Dermis blood vessel endothelial cell (primary cell): ENCODE measurements around the gene TMEM37. TPM values are rescaled to one million over a fixed set of nuclear protein-coding genes. Genes with fewer than 3 reads are reported as not detected.
"Not testable (repeated sequence)": the region's sequence is repeated elsewhere in the genome, so short reads cannot be mapped to it uniquely, and the experiment has no call there.

Experiments used
- DNase-seq: peaks from one replicate; pipeline ENCODE4 v3.0.0; 2010
- total RNA-seq: library from RNA; depleted of rRNA; stranded (reverse); fragments of >200 nt; gene quantifications from 2 replicates; pipeline ENCODE4 v1.2.3, GENCODE V29; 2014

The TMEM37 gene, protein sequence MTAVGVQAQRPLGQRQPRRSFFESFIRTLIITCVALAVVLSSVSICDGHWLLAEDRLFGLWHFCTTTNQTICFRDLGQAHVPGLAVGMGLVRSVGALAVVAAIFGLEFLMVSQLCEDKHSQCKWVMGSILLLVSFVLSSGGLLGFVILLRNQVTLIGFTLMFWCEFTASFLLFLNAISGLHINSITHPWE
- total RNA-seq = 0.05 and 0.51 TPM in 2 replicates

GRCh38 chr2:119431155-119431975, at the start of gene TMEM37:
Gene TMEM37 (plus strand): TSS chr2:119431854. CDS start chr2:119431904, 50 bp downstream.
- DNase-seq = peak; percentile 69

- DNase-seq = no peak
Observed at GRCh38 chr2:119383410-119384140, 48.1 kb upstream of the TMEM37 start.

DNA sequence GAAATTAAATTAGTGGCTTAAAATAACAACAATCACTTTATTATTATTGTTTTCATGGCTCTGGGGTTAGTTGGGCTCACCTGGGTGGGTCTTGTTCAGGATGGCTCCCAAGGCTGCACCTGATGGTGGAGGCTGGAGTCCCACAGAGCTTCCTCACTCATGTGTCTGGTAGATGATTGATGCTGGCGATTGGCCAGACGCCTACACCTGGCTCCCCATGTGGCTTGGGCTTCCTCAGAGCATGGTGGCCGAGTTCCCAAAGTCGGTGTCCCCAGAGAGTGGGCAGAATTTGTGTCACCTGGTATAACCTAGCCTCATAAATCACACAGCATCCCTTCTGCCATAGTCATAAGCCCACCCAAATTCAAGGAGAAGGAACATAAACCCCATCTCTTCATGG, 46.7 kb upstream of the TMEM37 start:
- DNase-seq = no peak

GRCh38 chr2:119385466-119385865, 46.2 kb upstream of the TMEM37 start:
- no peak for DNase-seq

- peak; percentile 57 for DNase-seq
Observed at GRCh38 chr2:119387381-119388129, 44.1 kb upstream of the TMEM37 start.

DNA sequence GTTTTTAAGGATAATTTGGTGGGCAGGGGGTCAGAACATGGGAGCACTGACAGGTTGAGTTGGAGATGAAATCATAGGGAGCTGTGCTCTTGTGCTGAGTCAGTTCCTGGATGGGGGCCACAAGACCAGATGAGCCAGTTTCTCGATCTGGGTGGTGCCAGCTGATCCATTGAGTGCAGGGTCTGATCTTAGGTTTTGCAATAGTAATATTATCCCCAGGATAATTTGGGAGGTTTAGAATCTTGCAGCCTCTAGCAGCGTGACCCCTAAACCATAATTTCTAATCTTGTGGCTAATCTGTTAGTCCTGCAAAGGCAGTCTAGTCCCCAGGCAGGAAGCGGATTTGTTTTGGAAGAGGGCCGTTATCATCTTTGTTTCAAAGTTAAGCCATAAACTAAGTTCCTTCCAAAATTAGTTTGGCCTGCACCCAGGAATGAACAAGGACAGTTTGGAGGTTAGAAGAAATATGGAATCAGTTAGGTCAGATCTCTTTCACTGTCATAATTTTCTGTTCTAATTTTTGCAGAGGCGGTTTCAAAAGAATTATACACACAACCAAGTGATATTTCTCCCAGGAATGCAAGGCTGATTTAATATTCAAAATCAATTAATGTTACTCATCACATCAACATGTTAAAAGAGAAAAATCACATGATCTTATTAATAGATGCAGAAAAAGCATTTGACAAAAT, 41.9 kb upstream of the TMEM37 start:
- DNase-seq = peak; percentile 13

GRCh38 chr2:119393971-119394748, 37.5 kb upstream of the TMEM37 start:
- DNase-seq = no peak

DNA sequence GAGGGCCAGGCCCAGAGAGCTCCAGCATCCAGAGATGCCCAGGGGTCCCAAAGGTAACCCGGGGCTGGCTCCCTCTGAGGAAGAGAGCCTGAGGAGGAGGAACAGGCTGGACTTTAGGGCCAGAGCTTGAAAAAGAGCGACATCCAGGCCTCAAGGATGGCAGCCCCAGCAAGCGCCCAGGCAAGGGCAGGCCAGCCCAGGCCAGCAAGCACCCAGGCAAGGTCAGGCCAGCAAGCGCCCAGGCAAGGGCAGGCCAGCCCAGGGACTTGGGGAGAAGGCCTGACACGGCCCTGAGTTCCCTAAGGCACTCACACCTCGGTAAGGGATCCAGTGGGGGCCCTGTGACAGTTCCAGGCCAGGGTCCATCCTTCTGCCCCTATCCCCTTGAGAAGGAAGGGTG, 34.5 kb upstream of the TMEM37 start:
- no peak for DNase-seq

- DNase-seq = no peak
Observed at GRCh38 chr2:119402106-119402505, 29.5 kb upstream of the TMEM37 start.

DNA sequence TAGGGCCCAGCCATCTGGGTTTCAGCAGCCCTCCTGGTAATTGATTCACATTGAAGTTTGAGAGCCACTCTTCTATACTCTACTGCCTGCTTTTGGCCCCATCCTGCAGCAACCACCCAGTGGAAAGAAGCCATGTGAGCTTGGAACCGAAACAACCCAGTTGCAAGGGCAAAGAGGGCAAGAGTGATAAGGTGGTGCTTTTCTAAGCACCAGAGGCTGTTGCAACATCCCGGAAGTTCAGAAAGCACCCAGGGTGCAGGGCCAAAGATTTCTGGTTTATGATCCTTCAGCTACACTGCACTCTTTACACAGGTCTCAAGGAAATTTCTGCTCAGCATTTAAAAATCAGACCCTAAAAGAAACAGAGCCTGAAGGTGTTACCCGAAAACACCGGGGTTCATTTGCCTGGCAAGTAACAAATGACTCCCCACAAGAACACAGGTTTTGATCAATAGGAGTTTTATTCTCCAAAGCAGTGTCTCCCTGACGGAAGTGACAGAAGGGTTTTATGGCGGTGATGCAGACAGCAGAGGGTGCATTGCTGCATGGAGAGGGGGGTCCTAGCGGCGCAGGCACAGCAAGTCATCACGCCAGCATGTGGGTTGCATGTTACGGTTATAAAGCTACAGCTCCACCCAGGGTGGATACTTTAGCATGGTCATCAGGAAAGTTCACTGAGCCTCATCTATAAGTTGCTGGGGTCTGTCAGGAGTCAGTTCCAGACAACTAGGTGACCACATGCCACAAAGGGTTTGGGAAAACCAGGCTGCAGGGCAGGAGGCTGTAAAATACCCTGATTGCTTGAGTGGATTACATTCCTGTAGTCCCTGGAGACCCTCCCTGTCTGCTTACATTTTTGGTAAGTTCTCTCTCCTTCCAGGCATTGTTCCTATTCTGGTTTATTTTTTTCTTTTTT, 28.8 kb upstream of the TMEM37 start:
- DNase-seq = no peak

- DNase-seq = not testable (repeated sequence)
Observed at GRCh38 chr2:119403618-119404017, 28.0 kb upstream of the TMEM37 start.

DNA sequence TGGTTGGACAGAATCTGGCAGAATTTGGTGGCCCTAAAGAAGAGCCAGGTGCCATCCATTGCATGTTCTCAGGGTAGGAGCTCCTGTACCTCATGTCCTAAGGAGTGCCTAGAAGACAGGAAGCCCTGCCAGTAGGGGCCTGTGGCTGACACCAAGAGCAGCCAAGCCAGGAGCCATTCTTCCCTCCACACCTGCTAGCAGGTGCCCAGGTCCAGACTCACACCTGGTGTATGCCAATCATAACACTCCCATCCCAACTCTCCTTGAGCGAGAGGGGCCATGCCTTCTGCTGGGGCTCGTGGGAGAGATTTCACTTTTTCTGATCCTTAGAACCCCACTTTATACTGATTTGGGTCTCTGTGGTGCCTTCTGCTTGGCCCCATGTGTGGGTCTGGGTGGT, 26.5 kb upstream of the TMEM37 start:
- DNase-seq = no peak

DNA sequence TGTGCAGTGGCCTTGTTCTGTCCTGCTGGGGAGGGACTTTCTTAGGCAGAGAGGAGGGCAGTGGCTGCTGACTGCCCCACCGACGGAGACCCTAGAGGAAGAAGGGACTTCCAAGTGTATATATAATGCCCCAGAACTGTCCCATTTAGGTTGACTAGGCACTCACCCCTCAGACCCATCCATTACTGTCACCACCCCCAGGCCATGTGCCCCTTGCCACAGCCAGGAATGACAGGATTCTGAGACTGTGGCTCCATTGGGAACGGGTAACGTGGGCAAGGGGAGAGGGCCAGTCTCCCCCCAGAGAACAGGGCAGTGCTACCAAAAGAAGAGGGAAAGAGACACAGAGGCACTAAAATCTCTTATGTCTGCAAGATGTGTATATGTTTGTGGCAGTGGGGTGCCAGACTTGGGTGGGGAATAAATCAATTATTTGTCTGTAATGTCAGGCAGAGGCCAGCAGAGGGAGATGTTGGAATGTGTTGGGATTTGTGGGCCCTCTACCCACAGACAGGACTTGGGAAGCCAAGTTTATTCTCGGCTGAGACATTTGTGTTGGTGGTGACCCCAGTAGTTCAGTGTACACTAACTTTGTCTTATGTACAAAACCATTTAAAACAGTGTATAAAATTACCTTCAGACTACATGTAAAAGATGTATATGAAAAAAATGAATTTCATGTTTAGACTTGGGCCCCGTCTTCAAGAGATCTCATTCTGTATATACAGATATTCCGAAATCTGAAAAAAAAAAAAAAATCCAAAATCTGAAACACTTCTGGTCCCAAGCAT, 24.0 kb upstream of the TMEM37 start:
- peak; percentile 81 for DNase-seq

- no peak for DNase-seq
Observed at GRCh38 chr2:119408221-119408619, 23.4 kb upstream of the TMEM37 start.

GRCh38 chr2:119409506-119409905, 22.1 kb upstream of the TMEM37 start:
- DNase-seq = no peak

GRCh38 chr2:119414894-119415293, 16.8 kb upstream of the TMEM37 start:
- no peak for DNase-seq

- no peak for DNase-seq
Observed at GRCh38 chr2:119415630-119416029, 16.0 kb upstream of the TMEM37 start.

- DNase-seq = no peak
Observed at GRCh38 chr2:119416299-119416923, 15.2 kb upstream of the TMEM37 start.

GRCh38 chr2:119417908-119418307, 13.7 kb upstream of the TMEM37 start:
- DNase-seq = no peak
